HG03159 (cell line): ENCODE results near the gene ADAMTS8.
"Not testable (repeated sequence)": the region's sequence is repeated elsewhere in the genome, so short reads cannot be mapped to it uniquely, and the experiment has no call there.

Source experiments
- ATAC-seq: cut with Tn5 transposase; IDR thresholded peaks from one replicate; pipeline ENCODE4 v1.9.1; 2021; ENCODE audit warnings: mild to moderate bottlenecking, moderate library complexity; ENCODE audit not compliant: unreplicated experiment

The ADAMTS8 gene

GRCh38 chr11:130439876-130440275 lies 11.5 kb upstream of the ADAMTS8 start:
- ATAC-seq = no peak

GRCh38 chr11:130439160-130439519 lies 10.7 kb upstream of the ADAMTS8 start:
- no peak for ATAC-seq

GRCh38 chr11:130438401-130439159 lies 10.2 kb upstream of the ADAMTS8 start:
- not testable (repeated sequence) for ATAC-seq

- ATAC-seq = no peak
Observed at GRCh38 chr11:130437848-130438247, 9.4 kb upstream of the ADAMTS8 start.

GRCh38 chr11:130436171-130436570 lies 7.8 kb upstream of the ADAMTS8 start:
- ATAC-seq = no peak

- ATAC-seq = no peak
Observed at GRCh38 chr11:130435671-130436070, 7.3 kb upstream of the ADAMTS8 start.

GRCh38 chr11:130434521-130435223 lies 6.3 kb upstream of the ADAMTS8 start:
- ATAC-seq = peak; percentile 90

GRCh38 chr11:130433357-130433756 lies 4.9 kb upstream of the ADAMTS8 start:
- ATAC-seq = no peak

- ATAC-seq = no peak
Observed at GRCh38 chr11:130431801-130432200, 3.4 kb upstream of the ADAMTS8 start.

- peak; percentile 51 for ATAC-seq
Observed at GRCh38 chr11:130431331-130431773, 2.9 kb upstream of the ADAMTS8 start.

- ATAC-seq = no peak
Observed at GRCh38 chr11:130429983-130430382, 1.6 kb upstream of the ADAMTS8 start.

- no peak for ATAC-seq
Observed at GRCh38 chr11:130429120-130429681, 792 bp upstream of the ADAMTS8 start.

- no peak for ATAC-seq
Observed at GRCh38 chr11:130427581-130428315, 661 bp downstream of the ADAMTS8 start.

- ATAC-seq = no peak
Observed at GRCh38 chr11:130426837-130427341, 1.5 kb downstream of the ADAMTS8 start.

GRCh38 chr11:130426223-130426836 lies 2.1 kb downstream of the ADAMTS8 start:
- ATAC-seq = no peak

- no peak for ATAC-seq
Observed at GRCh38 chr11:130425156-130425555, 3.3 kb downstream of the ADAMTS8 start.

- no peak for ATAC-seq
Observed at GRCh38 chr11:130424613-130425140, 3.7 kb downstream of the ADAMTS8 start.

- ATAC-seq = no peak
Observed at GRCh38 chr11:130423541-130424142, 4.8 kb downstream of the ADAMTS8 start.

GRCh38 chr11:130422251-130422995 lies 6.0 kb downstream of the ADAMTS8 start:
- no peak for ATAC-seq
